MM.1S (cell line): ENCODE results near the gene PCDHGA4.

ENCODE experiments used
- DNase-seq: peaks from one replicate; pipeline ENCODE4 v3.0.0-alpha.2; 2015
- H2AFZ ChIP-seq: fragments of 300-600 bp; sonication (generic); 2 replicates; pipeline ENCODE4 v1.6.0; 2016; ENCODE audit warnings: antibody characterized with exemption, low read length
- H3F3A ChIP-seq: fragments of 300-600 bp; sonication (generic); 2 replicates; pipeline ENCODE4 v1.6.1; 2016; ENCODE audit warnings: mild to moderate bottlenecking, antibody characterized with exemption, low read length, moderate library complexity, mixed read lengths; ENCODE audit not compliant: insufficient read depth
- H3K27ac ChIP-seq: fragments of 300-600 bp; sonication (generic); 2 replicates; pipeline ENCODE4 v1.5.1; 2016; ENCODE audit warnings: mild to moderate bottlenecking, low read length
- H3K27me3 ChIP-seq: fragments of 300-600 bp; sonication (generic); replicated peaks from 2 replicates; pipeline ENCODE4 v1.6.0; 2016; ENCODE audit warnings: low read length; ENCODE audit not compliant: insufficient read depth
- H3K36me3 ChIP-seq: fragments of 300-600 bp; sonication (generic); replicated peaks from 2 replicates; pipeline ENCODE4 v1.6.1; 2016; ENCODE audit warnings: mild to moderate bottlenecking, low read length, mixed read lengths; ENCODE audit not compliant: insufficient read depth
- H3K4me1 ChIP-seq: fragments of 300-600 bp; sonication (generic); 2 replicates; pipeline ENCODE4 v1.6.1; 2016; ENCODE audit warnings: low read length, mixed read lengths
- H3K4me2 ChIP-seq: fragments of 300-600 bp; sonication (generic); 2 replicates; pipeline ENCODE4 v1.6.0; 2016; ENCODE audit warnings: low read depth, low read length
- H3K4me3 ChIP-seq: fragments of 300-600 bp; sonication (generic); 2 replicates; pipeline ENCODE4 v1.5.1; 2016; ENCODE audit warnings: low read length, mixed read lengths
- H3K79me2 ChIP-seq: fragments of 300-600 bp; sonication (generic); 2 replicates; pipeline ENCODE4 v1.6.1; 2016; ENCODE audit warnings: mixed run types, low read length, mixed read lengths
- H3K9ac ChIP-seq: fragments of 300-600 bp; sonication (generic); 2 replicates; pipeline ENCODE4 v1.6.1; 2016; ENCODE audit warnings: low read length, mixed read lengths
- H3K9me2 ChIP-seq: fragments of 300-600 bp; sonication (generic); replicated peaks from 2 replicates; pipeline ENCODE4 v1.6.1; 2016; ENCODE audit warnings: mild to moderate bottlenecking, low read length, mixed read lengths; ENCODE audit not compliant: insufficient read depth
- H3K9me3 ChIP-seq: fragments of 300-600 bp; sonication (generic); replicated peaks from 2 replicates; pipeline ENCODE4 v1.6.1; 2016; ENCODE audit warnings: mild to moderate bottlenecking, low read length, mixed read lengths; ENCODE audit not compliant: insufficient read depth
- H4K20me1 ChIP-seq: fragments of 300-600 bp; sonication (generic); 2 replicates; pipeline ENCODE4 v1.6.1; 2016; ENCODE audit warnings: mild to moderate bottlenecking, low read length, moderate library complexity, mixed read lengths; ENCODE audit not compliant: insufficient read depth
- EZH2 ChIP-seq: fragments of 300-600 bp; sonication (generic); optimal IDR thresholded peaks from 2 replicates; pipeline ENCODE3; 2017; ENCODE audit warnings: low read depth, mild to moderate bottlenecking, antibody characterized with exemption, low read length, mixed read lengths
- EZH2phosphoT487 ChIP-seq: fragments of 300-600 bp; sonication (generic); IDR thresholded peaks from 2 replicates; pipeline ENCODE4 v1.6.1; 2018; ENCODE audit warnings: antibody characterized with exemption, low read length
- TF ChIP-seq, protein P1 (sequence below): fragments of 300-600 bp; sonication (generic); IDR thresholded peaks from 2 replicates; pipeline ENCODE4 v1.5.1; 2016; ENCODE audit warnings: antibody characterized with exemption, low read length, mixed read lengths

PCDHGA4 gene

DNA sequence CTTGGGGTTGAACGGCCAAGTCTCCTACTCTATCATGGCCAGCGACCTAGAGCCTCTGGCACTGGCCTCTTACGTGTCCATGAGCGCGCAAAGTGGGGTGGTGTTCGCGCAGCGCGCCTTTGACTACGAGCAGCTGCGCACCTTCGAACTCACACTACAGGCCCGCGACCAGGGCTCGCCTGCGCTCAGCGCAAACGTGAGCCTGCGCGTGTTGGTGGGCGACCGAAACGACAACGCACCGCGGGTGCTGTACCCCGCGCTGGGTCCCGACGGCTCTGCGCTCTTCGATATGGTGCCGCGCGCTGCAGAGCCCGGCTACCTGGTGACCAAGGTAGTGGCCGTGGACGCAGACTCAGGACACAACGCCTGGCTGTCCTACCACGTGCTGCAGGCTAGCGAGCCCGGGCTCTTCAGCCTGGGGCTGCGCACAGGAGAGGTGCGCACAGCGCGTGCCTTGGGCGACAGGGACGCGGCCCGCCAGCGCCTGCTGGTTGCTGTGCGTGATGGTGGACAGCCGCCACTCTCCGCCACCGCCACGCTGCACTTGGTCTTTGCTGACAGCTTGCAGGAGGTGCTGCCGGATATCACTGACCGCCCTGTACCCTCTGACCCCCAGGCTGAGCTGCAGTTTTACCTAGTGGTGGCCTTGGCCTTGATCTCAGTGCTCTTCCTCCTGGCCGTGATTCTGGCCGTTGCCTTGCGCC lies 44.9 kb downstream of the PCDHGA4 start:
- Histone ChIP-seq H3K27me3 (peaks cover 11% of the 10 kb centered on the region; the same call in 1 of the 2 replicates), H2AFZ (no peak overlapping the region), H3F3A (no peaks in the 10 kb centered on the region), H3K9me3 (no peaks in the 10 kb centered on the region), H3K9me2 (no peaks in the 10 kb centered on the region), H3K79me2 (no peaks in the 10 kb centered on the region), H3K4me3 (no peak overlapping the region), H3K4me2 (no peak overlapping the region), H3K9ac (no peak overlapping the region), H3K4me1 (no peaks in the 10 kb centered on the region), H4K20me1 (no peaks in the 10 kb centered on the region), H3K36me3 (no peaks in the 10 kb centered on the region), H3K27ac (no peak overlapping the region)
- no peak for TF ChIP-seq EZH2phosphoT487
- TF ChIP-seq, protein P1, sequence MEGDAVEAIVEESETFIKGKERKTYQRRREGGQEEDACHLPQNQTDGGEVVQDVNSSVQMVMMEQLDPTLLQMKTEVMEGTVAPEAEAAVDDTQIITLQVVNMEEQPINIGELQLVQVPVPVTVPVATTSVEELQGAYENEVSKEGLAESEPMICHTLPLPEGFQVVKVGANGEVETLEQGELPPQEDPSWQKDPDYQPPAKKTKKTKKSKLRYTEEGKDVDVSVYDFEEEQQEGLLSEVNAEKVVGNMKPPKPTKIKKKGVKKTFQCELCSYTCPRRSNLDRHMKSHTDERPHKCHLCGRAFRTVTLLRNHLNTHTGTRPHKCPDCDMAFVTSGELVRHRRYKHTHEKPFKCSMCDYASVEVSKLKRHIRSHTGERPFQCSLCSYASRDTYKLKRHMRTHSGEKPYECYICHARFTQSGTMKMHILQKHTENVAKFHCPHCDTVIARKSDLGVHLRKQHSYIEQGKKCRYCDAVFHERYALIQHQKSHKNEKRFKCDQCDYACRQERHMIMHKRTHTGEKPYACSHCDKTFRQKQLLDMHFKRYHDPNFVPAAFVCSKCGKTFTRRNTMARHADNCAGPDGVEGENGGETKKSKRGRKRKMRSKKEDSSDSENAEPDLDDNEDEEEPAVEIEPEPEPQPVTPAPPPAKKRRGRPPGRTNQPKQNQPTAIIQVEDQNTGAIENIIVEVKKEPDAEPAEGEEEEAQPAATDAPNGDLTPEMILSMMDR: no peak
- no peak for TF ChIP-seq EZH2
- no peak for DNase-seq

- Histone ChIP-seq H3K9me3 (no peaks in the 10 kb centered on the region), H3K27ac (no peak within 1 kb of the TSS), H3K9me2 (no peaks in the 10 kb centered on the region), H3K4me2 (no peak within 1 kb of the TSS), H3K9ac (no peak within 1 kb of the TSS), H3K4me1 (no peaks in the 10 kb centered on the region), H3K4me3 (no peak within 1 kb of the TSS), H2AFZ (0 out of 2 replicates have a peak within 1 kb of the TSS, but pooled peaks have one; percentile 21), H4K20me1 (no peaks in the 10 kb centered on the region), H3K27me3 (peaks cover 11% of the 10 kb centered on the region; the same call in 1 of the 2 replicates), H3K36me3 (no peaks in the 10 kb centered on the region; the same call in 1 of the 2 replicates), H3F3A (no peaks in the 10 kb centered on the region), H3K79me2 (no peaks in the 10 kb centered on the region)
- peak; percentile 23 for DNase-seq
- TF ChIP-seq EZH2phosphoT487: no peak
- TF ChIP-seq, protein P1: peak; percentile 45
Observed at GRCh38 chr5:141402553-141403243, 47.9 kb downstream of the PCDHGA4 start, which contains the start of gene PCDHGA9. TSS of gene PCDHGA9 (plus strand) at chr5:141402778. CDS start at chr5:141402953, 175 bp downstream.

DNA sequence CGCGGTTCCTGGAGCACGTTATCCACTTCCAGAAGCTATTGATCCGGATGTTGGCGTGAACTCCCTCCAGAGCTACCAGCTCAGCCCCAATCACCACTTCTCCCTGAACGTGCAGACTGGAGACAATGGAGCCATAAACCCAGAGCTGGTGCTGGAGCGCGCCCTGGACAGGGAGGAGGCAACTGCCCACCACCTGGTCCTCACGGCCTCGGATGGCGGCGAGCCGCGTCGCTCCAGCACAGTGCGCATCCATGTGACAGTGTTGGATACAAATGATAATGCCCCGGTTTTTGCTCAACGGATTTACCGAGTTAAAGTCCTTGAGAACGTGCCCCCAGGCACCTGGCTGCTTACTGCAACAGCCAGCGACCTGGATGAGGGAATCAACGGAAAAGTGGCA lies 48.6 kb downstream of the PCDHGA4 start:
- Histone ChIP-seq H3K27me3 (peaks cover 11% of the 10 kb centered on the region; the same call in 1 of the 2 replicates), H3K27ac (no peak overlapping the region), H3K36me3 (no peaks in the 10 kb centered on the region; the same call in 1 of the 2 replicates), H3K9ac (no peak overlapping the region), H3K79me2 (no peaks in the 10 kb centered on the region), H3K4me3 (no peak overlapping the region), H3K9me2 (no peaks in the 10 kb centered on the region), H2AFZ (no peak overlapping the region), H3K4me1 (no peaks in the 10 kb centered on the region), H3K9me3 (no peaks in the 10 kb centered on the region), H3K4me2 (no peak overlapping the region), H3F3A (no peaks in the 10 kb centered on the region), H4K20me1 (no peaks in the 10 kb centered on the region)
- no peak for TF ChIP-seq EZH2phosphoT487
- no peak for TF ChIP-seq EZH2
- TF ChIP-seq, protein P1: no peak
- no peak for DNase-seq
